HFFc6 (cell line): ENCODE results near the gene SV2C. TPM values are rescaled to one million over a fixed set of nuclear protein-coding genes. Genes with fewer than 3 reads are reported as not detected.

Experiments used
- DNase-seq: peaks from one replicate; pipeline ENCODE4 v3.0.0-alpha.2; 2018
- H3K27ac Mint-ChIP-seq: 2 replicates; pipeline ENCODE4 v1.8.0; 2020; ENCODE audit warnings: mild to moderate bottlenecking, mixed read lengths
- H3K27me3 Mint-ChIP-seq: 2 replicates; pipeline ENCODE4 v1.8.0; 2021; ENCODE audit warnings: mild to moderate bottlenecking, moderate library complexity, mixed read lengths; ENCODE audit not compliant: insufficient read depth
- H3K36me3 Mint-ChIP-seq: 2 replicates; pipeline ENCODE4 v1.8.0; 2021; ENCODE audit warnings: low read depth, mixed read lengths
- H3K4me1 Mint-ChIP-seq: 2 replicates; pipeline ENCODE4 v1.8.0; 2020; ENCODE audit warnings: low read depth, mixed read lengths
- H3K4me3 Mint-ChIP-seq: 2 replicates; pipeline ENCODE4 v1.8.0; 2020; ENCODE audit warnings: mild to moderate bottlenecking, moderate library complexity, mixed read lengths
- H3K9me3 Mint-ChIP-seq: 2 replicates; pipeline ENCODE4 v1.8.0; 2020; ENCODE audit warnings: mild to moderate bottlenecking, mixed read lengths
- CTCF ChIP-seq: fragments of 200-600 bp; sonication (generic); IDR thresholded peaks from 2 replicates; pipeline ENCODE4 v1.5.0; 2021; ENCODE audit warnings: antibody characterized with exemption, mild to moderate bottlenecking
- total RNA-seq, 6 experiments: library from RNA; stranded (reverse); fragmentation: NEBNext Ultra II Directional; extraction: Animal tissue kit (Norgen Biotek cat#: 25700); gene quantifications; 2 replicates in 1 of 6; 3 replicates in 5 of 6; pipeline ENCODE4 v1.2.3, GENCODE V29; 2021

Gene SV2C
- total RNA-seq, 6 experiments from 2014 or later, result not detected

- H3K4me3 Mint-ChIP-seq, result no peak overlapping the region
- no peak overlapping the region for H3K27ac Mint-ChIP-seq
- TF ChIP-seq CTCF, result no peak
- H3K36me3 Mint-ChIP-seq, result no peaks in the 10 kb centered on the region
- H3K4me1 Mint-ChIP-seq, result no peaks in the 10 kb centered on the region
- H3K9me3 Mint-ChIP-seq, result peaks cover 5% of the 10 kb centered on the region; the same call in 1 of the 2 replicates
- no peak for DNase-seq
- H3K27me3 Mint-ChIP-seq, result peaks cover 16% of the 10 kb centered on the region
These were observed 242.8 kb downstream of the SV2C start for GRCh38 chr5:76325876-76326491.

GRCh38 chr5:76326577-76327302 is 243.6 kb downstream of the SV2C start:
- DNase-seq, result no peak
- Mint-ChIP-seq H3K27ac (no peak overlapping the region), H3K36me3 (no peaks in the 10 kb centered on the region), H3K4me3 (no peak overlapping the region), H3K4me1 (no peaks in the 10 kb centered on the region), H3K27me3 (peaks cover 16% of the 10 kb centered on the region), H3K9me3 (peaks cover 5% of the 10 kb centered on the region; the same call in 1 of the 2 replicates)
- TF ChIP-seq CTCF, result no peak

GRCh38 chr5:76329346-76329745 is 246.2 kb downstream of the SV2C start:
- H3K27me3 Mint-ChIP-seq, result peaks cover 16% of the 10 kb centered on the region
- H3K9me3 Mint-ChIP-seq, result no peaks in the 10 kb centered on the region
- no peak for TF ChIP-seq CTCF
- no peak overlapping the region for H3K27ac Mint-ChIP-seq
- H3K36me3 Mint-ChIP-seq, result no peaks in the 10 kb centered on the region
- H3K4me3 Mint-ChIP-seq, result no peak overlapping the region
- H3K4me1 Mint-ChIP-seq, result no peaks in the 10 kb centered on the region
- DNase-seq, result no peak

- H3K9me3 Mint-ChIP-seq, result no peaks in the 10 kb centered on the region
- no peak for TF ChIP-seq CTCF
- no peak overlapping the region for H3K4me3 Mint-ChIP-seq
- DNase-seq, result no peak
- H3K36me3 Mint-ChIP-seq, result no peaks in the 10 kb centered on the region
- no peak overlapping the region for H3K27ac Mint-ChIP-seq
- H3K27me3 Mint-ChIP-seq, result peaks cover 16% of the 10 kb centered on the region
- no peaks in the 10 kb centered on the region for H3K4me1 Mint-ChIP-seq
These were observed 247.9 kb downstream of the SV2C start for GRCh38 chr5:76331126-76331525.

- H3K27me3 Mint-ChIP-seq, result peaks cover 6% of the 10 kb centered on the region
- no peaks in the 10 kb centered on the region for H3K36me3 Mint-ChIP-seq
- DNase-seq, result no peak
- no peak overlapping the region for H3K27ac Mint-ChIP-seq
- H3K4me1 Mint-ChIP-seq, result no peaks in the 10 kb centered on the region
- H3K9me3 Mint-ChIP-seq, result no peaks in the 10 kb centered on the region
- no peak for TF ChIP-seq CTCF
- no peak overlapping the region for H3K4me3 Mint-ChIP-seq
These were observed 248.9 kb downstream of the SV2C start for GRCh38 chr5:76332102-76332501.
